PC-9 (cell line): Measurements from ENCODE around the gene UNC13D.

Experiments used
- EZH2 ChIP-seq: fragments of 200-600 bp; sonication (generic); IDR thresholded peaks from 2 replicates; pipeline ENCODE4 v1.8.0; 2017; ENCODE audit warnings: antibody characterized with exemption, low read depth
- TF ChIP-seq, protein P1 (sequence below): fragments of 200-600 bp; sonication (generic); conservative IDR thresholded peaks from 2 replicates; pipeline ENCODE4 v1.6.1; 2017; ENCODE audit warnings: mixed run types, antibody characterized with exemption, mild to moderate bottlenecking, moderate library complexity

GRCh38 chr17:75821552-75821951 is 22.7 kb downstream of the UNC13D start:
- TF ChIP-seq EZH2, result no peak
- TF ChIP-seq, protein P1, sequence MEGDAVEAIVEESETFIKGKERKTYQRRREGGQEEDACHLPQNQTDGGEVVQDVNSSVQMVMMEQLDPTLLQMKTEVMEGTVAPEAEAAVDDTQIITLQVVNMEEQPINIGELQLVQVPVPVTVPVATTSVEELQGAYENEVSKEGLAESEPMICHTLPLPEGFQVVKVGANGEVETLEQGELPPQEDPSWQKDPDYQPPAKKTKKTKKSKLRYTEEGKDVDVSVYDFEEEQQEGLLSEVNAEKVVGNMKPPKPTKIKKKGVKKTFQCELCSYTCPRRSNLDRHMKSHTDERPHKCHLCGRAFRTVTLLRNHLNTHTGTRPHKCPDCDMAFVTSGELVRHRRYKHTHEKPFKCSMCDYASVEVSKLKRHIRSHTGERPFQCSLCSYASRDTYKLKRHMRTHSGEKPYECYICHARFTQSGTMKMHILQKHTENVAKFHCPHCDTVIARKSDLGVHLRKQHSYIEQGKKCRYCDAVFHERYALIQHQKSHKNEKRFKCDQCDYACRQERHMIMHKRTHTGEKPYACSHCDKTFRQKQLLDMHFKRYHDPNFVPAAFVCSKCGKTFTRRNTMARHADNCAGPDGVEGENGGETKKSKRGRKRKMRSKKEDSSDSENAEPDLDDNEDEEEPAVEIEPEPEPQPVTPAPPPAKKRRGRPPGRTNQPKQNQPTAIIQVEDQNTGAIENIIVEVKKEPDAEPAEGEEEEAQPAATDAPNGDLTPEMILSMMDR, result no peak
